Measurements from ENCODE around the gene ANKRD63.

The ANKRD63 gene

GRCh38 chr15:40307421-40308211 is 24.8 kb upstream of the ANKRD63 start, which contains the start of gene PLCB2:
Gene PLCB2, minus strand, starts transcription at chr15:40307935. Its CDS starts 263 bp downstream, at chr15:40307672.
- Histone ChIP-seq H3K14ac (ENCODE audit: low read length in 2 of 2) (peak within 1 kb of the TSS in 1 of 2 experiments; percentile 94), H3K9me3 (ENCODE audit: control insufficient read depth, low read length) (no peaks in the 10 kb centered on the region), H3K23ac (ENCODE audit: low read length in 2 of 2) (peak within 1 kb of the TSS in 1 of 2 experiments; percentile 61), H2AK5ac (ENCODE audit: low read length, severe bottlenecking) (no peak within 1 kb of the TSS), H2BK12ac (ENCODE audit: low read length in 2 of 2) (peak within 1 kb of the TSS; percentile 71 to 78), H3K4me1 (ENCODE audit: control insufficient read depth, insufficient read depth, low read depth, low read length) (peaks cover 18% of the 10 kb centered on the region), H3K9ac (ENCODE audit: low read length) (no peak within 1 kb of the TSS), H3K27me3 (ENCODE audit: control insufficient read depth in 1 of 2, insufficient read depth in 1 of 2, low read length in 2 of 2) (peaks cover 41 to 92% of the 10 kb centered on the region in 2 experiments), H4K91ac (ENCODE audit: low read length) (peak within 1 kb of the TSS; percentile 99), H3K4me2 (ENCODE audit: low read length, poor library complexity, severe bottlenecking) (no peak within 1 kb of the TSS), H2BK120ac (ENCODE audit: low read depth, low read length) (peak within 1 kb of the TSS; percentile 86), H2BK15ac (ENCODE audit: low read depth, poor library complexity, severe bottlenecking) (peak within 1 kb of the TSS; percentile 97), H3K18ac (ENCODE audit: low read depth in 1 of 2, low read length in 2 of 2) (peak within 1 kb of the TSS; percentile 94 to 96), H4K8ac (ENCODE audit: low read length) (peak within 1 kb of the TSS; percentile 98), H2AFZ (ENCODE audit: low read depth, low read length) (peak within 1 kb of the TSS; percentile 57), H3K36me3 (ENCODE audit: control insufficient read depth in 1 of 2, insufficient read depth in 2 of 2, low read depth in 1 of 2, low read length in 2 of 2) (no peaks in the 10 kb centered on the region), H3K4ac (ENCODE audit: low read depth in 1 of 2, low read length in 2 of 2) (peak within 1 kb of the TSS; percentile 79 to 93), H2BK5ac (ENCODE audit: low read depth, low read length, poor library complexity, severe bottlenecking) (no peak within 1 kb of the TSS), H3K4me3 (ENCODE audit: insufficient read depth in 1 of 2, low read depth in 1 of 2, low read length in 2 of 2) (no peak within 1 kb of the TSS), H3K27ac (ENCODE audit: low read length, poor library complexity, severe bottlenecking) (no peak within 1 kb of the TSS), H3K79me1 (replicated peaks; ENCODE audit: low read length, poor library complexity, severe bottlenecking) (no peaks in the 10 kb centered on the region)
- 15% methylated on average over 13 of the region's 15 CpGs for WGBS
- DNase-seq = peak; percentile 58

- Histone ChIP-seq H2BK15ac (ENCODE audit: low read depth, poor library complexity, severe bottlenecking) (peak overlapping the region; percentile 83), H3K18ac (ENCODE audit: low read depth in 1 of 2, low read length in 2 of 2) (peak overlapping the region in 1 of 2 experiments; percentile 49), H3K4me3 (ENCODE audit: insufficient read depth in 1 of 2, low read depth in 1 of 2, low read length in 2 of 2) (no peak overlapping the region), H2BK12ac (ENCODE audit: low read length in 2 of 2) (peak overlapping the region; percentile 14 to 67), H2BK5ac (ENCODE audit: low read depth, low read length, poor library complexity, severe bottlenecking) (no peak overlapping the region), H3K27me3 (ENCODE audit: control insufficient read depth in 1 of 2, insufficient read depth in 1 of 2, low read length in 2 of 2) (peaks cover 42 to 90% of the 10 kb centered on the region in 2 experiments), H3K4me1 (ENCODE audit: control insufficient read depth, insufficient read depth, low read depth, low read length) (peaks cover 18% of the 10 kb centered on the region), H4K91ac (ENCODE audit: low read length) (peak overlapping the region; percentile 52), H3K36me3 (ENCODE audit: control insufficient read depth in 1 of 2, insufficient read depth in 2 of 2, low read depth in 1 of 2, low read length in 2 of 2) (no peaks in the 10 kb centered on the region), H2AFZ (ENCODE audit: low read depth, low read length) (peak overlapping the region; percentile 43), H2BK120ac (ENCODE audit: low read depth, low read length) (no peak overlapping the region), H3K23ac (ENCODE audit: low read length in 2 of 2) (peak overlapping the region in 1 of 2 experiments; percentile 10), H3K79me1 (replicated peaks; ENCODE audit: low read length, poor library complexity, severe bottlenecking) (no peaks in the 10 kb centered on the region), H3K4me2 (ENCODE audit: low read length, poor library complexity, severe bottlenecking) (no peak overlapping the region), H3K27ac (ENCODE audit: low read length, poor library complexity, severe bottlenecking) (no peak overlapping the region), H2AK5ac (ENCODE audit: low read length, severe bottlenecking) (no peak overlapping the region), H3K4ac (ENCODE audit: low read depth in 1 of 2, low read length in 2 of 2) (no peak overlapping the region), H3K9me3 (ENCODE audit: control insufficient read depth, low read length) (no peaks in the 10 kb centered on the region), H3K9ac (ENCODE audit: low read length) (no peak overlapping the region), H3K14ac (ENCODE audit: low read length in 2 of 2) (peak overlapping the region in 1 of 2 experiments; percentile 42), H4K8ac (ENCODE audit: low read length) (peak overlapping the region; percentile 89)
- DNase-seq = no peak
- 52% methylated on average over 3 of the region's 7 CpGs for WGBS
Measured at GRCh38 chr15:40306908-40307307, 24.0 kb upstream of the ANKRD63 start.

- Histone ChIP-seq H2AK5ac (ENCODE audit: low read length, severe bottlenecking) (no peak overlapping the region), H3K4me2 (ENCODE audit: low read length, poor library complexity, severe bottlenecking) (no peak overlapping the region), H2BK15ac (ENCODE audit: low read depth, poor library complexity, severe bottlenecking) (no peak overlapping the region), H3K36me3 (ENCODE audit: control insufficient read depth in 1 of 2, insufficient read depth in 2 of 2, low read depth in 1 of 2, low read length in 2 of 2) (no peaks in the 10 kb centered on the region), H2BK12ac (ENCODE audit: low read length in 2 of 2) (peak overlapping the region; percentile 14 to 24), H3K4me1 (ENCODE audit: control insufficient read depth, insufficient read depth, low read depth, low read length) (peaks cover 18% of the 10 kb centered on the region), H3K79me1 (replicated peaks; ENCODE audit: low read length, poor library complexity, severe bottlenecking) (no peaks in the 10 kb centered on the region), H2BK120ac (ENCODE audit: low read depth, low read length) (no peak overlapping the region), H3K18ac (ENCODE audit: low read depth in 1 of 2, low read length in 2 of 2) (no peak overlapping the region), H3K23ac (ENCODE audit: low read length in 2 of 2) (no peak overlapping the region), H2BK5ac (ENCODE audit: low read depth, low read length, poor library complexity, severe bottlenecking) (no peak overlapping the region), H3K14ac (ENCODE audit: low read length in 2 of 2) (no peak overlapping the region), H3K27ac (ENCODE audit: low read length, poor library complexity, severe bottlenecking) (no peak overlapping the region), H4K91ac (ENCODE audit: low read length) (peak overlapping the region; percentile 79), H3K4ac (ENCODE audit: low read depth in 1 of 2, low read length in 2 of 2) (no peak overlapping the region), H3K4me3 (ENCODE audit: insufficient read depth in 1 of 2, low read depth in 1 of 2, low read length in 2 of 2) (no peak overlapping the region), H3K9me3 (ENCODE audit: control insufficient read depth, low read length) (no peaks in the 10 kb centered on the region), H4K8ac (ENCODE audit: low read length) (peak overlapping the region; percentile 45), H3K27me3 (ENCODE audit: control insufficient read depth in 1 of 2, insufficient read depth in 1 of 2, low read length in 2 of 2) (peaks cover 42 to 90% of the 10 kb centered on the region in 2 experiments), H3K9ac (ENCODE audit: low read length) (no peak overlapping the region), H2AFZ (ENCODE audit: low read depth, low read length) (no peak overlapping the region)
- no peak for DNase-seq
- WGBS = 90% methylated on average over 5 of the region's 5 CpGs
Measured at GRCh38 chr15:40306371-40306770, 23.5 kb upstream of the ANKRD63 start.

GRCh38 chr15:40305281-40305680 is 22.4 kb upstream of the ANKRD63 start:
- Histone ChIP-seq H3K9ac (ENCODE audit: low read length) (no peak overlapping the region), H3K4me2 (ENCODE audit: low read length, poor library complexity, severe bottlenecking) (no peak overlapping the region), H3K14ac (ENCODE audit: low read length in 2 of 2) (no peak overlapping the region), H3K4me1 (ENCODE audit: control insufficient read depth, insufficient read depth, low read depth, low read length) (peaks cover 16% of the 10 kb centered on the region), H3K27me3 (ENCODE audit: control insufficient read depth in 1 of 2, insufficient read depth in 1 of 2, low read length in 2 of 2) (peaks cover 33 to 90% of the 10 kb centered on the region in 2 experiments), H3K9me3 (ENCODE audit: control insufficient read depth, low read length) (peaks cover 5% of the 10 kb centered on the region), H3K79me1 (replicated peaks; ENCODE audit: low read length, poor library complexity, severe bottlenecking) (no peaks in the 10 kb centered on the region), H4K8ac (ENCODE audit: low read length) (no peak overlapping the region), H3K23ac (ENCODE audit: low read length in 2 of 2) (no peak overlapping the region), H2AFZ (ENCODE audit: low read depth, low read length) (no peak overlapping the region), H2BK120ac (ENCODE audit: low read depth, low read length) (no peak overlapping the region), H3K4me3 (ENCODE audit: insufficient read depth in 1 of 2, low read depth in 1 of 2, low read length in 2 of 2) (no peak overlapping the region), H3K4ac (ENCODE audit: low read depth in 1 of 2, low read length in 2 of 2) (no peak overlapping the region), H3K27ac (ENCODE audit: low read length, poor library complexity, severe bottlenecking) (no peak overlapping the region), H2BK12ac (ENCODE audit: low read length in 2 of 2) (no peak overlapping the region), H3K18ac (ENCODE audit: low read depth in 1 of 2, low read length in 2 of 2) (no peak overlapping the region), H3K36me3 (ENCODE audit: control insufficient read depth in 1 of 2, insufficient read depth in 2 of 2, low read depth in 1 of 2, low read length in 2 of 2) (no peaks in the 10 kb centered on the region), H4K91ac (ENCODE audit: low read length) (no peak overlapping the region), H2AK5ac (ENCODE audit: low read length, severe bottlenecking) (no peak overlapping the region), H2BK15ac (ENCODE audit: low read depth, poor library complexity, severe bottlenecking) (no peak overlapping the region), H2BK5ac (ENCODE audit: low read depth, low read length, poor library complexity, severe bottlenecking) (no peak overlapping the region)
- 93% methylated on average over 4 of the region's 4 CpGs for WGBS
- DNase-seq = no peak

Data from mesenchymal stem cell (in vitro differentiated cells and primary cell).